SK-MEL-5 (cell line): ENCODE results near the gene LARP6. TPM values are rescaled to one million over a fixed set of nuclear protein-coding genes. Genes with fewer than 3 reads are reported as not detected.
A peak's percentile ranks its signal among the peaks of the same experiment; 100 is the strongest.
"Not testable (repeated sequence)": the region's sequence is repeated elsewhere in the genome, so short reads cannot be mapped to it uniquely, and the experiment has no call there.

Experiments
- DNase-seq: peaks from one replicate; pipeline ENCODE4 v3.0.0-alpha.2; 2016; ENCODE audit warnings: low read depth, low spot score
- in situ Hi-C: cut with HindIII; loops from 2 replicates; pipeline ENCODE4 v1.10.0; 2016; ENCODE audit warnings: low sequenced_read_pairs, high pct_unique_total_duplicates, low pct_unique_long_range_greater_than_20kb
- polyA plus RNA-seq, 2 experiments: library from polyadenylated mRNA; depleted of rRNA; stranded (reverse); fragments of >200 nt; gene quantifications; 2 replicates each; pipeline ENCODE4 v1.2.3, GENCODE V29; 2015
- total RNA-seq: library from RNA; depleted of rRNA; stranded (reverse); fragments of >200 nt; shearing (Covaris generic); gene quantifications from 2 replicates; pipeline ENCODE4 v1.2.3, GENCODE V29; 2014; rRNA removed

Gene LARP6
- 25.4 and 31.2 TPM in 2 replicates for total RNA-seq
- 20.3 and 37.3 TPM in 2 replicates for polyA plus RNA-seq (2015; cell fraction: cytosol; rRNA removed)
- polyA plus RNA-seq (2015; cell fraction: nucleus; rRNA removed) = 15.7 and 20.3 TPM in 2 replicates

GRCh38 chr15:70853973-70854665 is at the start of gene LARP6:
LARP6 (minus strand) TSS chr15:70854157; CDS start chr15:70854088, 69 bp downstream.
- in situ Hi-C loops = no loop called here

GRCh38 chr15:70902107-70902506 is 48.1 kb upstream of the LARP6 start:
- no peak for DNase-seq
- in situ Hi-C loops = no loop called here

More at GRCh38 chr15:70853973-70854665, at the start of gene LARP6:
- DNase-seq = peak; percentile 43

GRCh38 chr15:70892912-70893560 is 39.1 kb upstream of the LARP6 start:
- in situ Hi-C loops = no loop called here
- DNase-seq = peak; percentile 53

- in situ Hi-C loops = no loop called here
- peak; percentile 88 for DNase-seq
Measured at GRCh38 chr15:70892002-70892911, 38.3 kb upstream of the LARP6 start, which contains the start of the genes LRRC49 and THAP10. LRRC49 (plus strand) TSS chr15:70892826; CDS start chr15:70892895, 69 bp downstream. THAP10 (minus strand) TSS chr15:70892433; CDS start chr15:70892272, 161 bp downstream.

- in situ Hi-C loops = no loop called here
- no peak for DNase-seq
Measured at GRCh38 chr15:70882361-70882760, 28.4 kb upstream of the LARP6 start.

- DNase-seq = no peak
- in situ Hi-C loops = no loop called here
Measured at GRCh38 chr15:70880781-70881180, 26.8 kb upstream of the LARP6 start.

GRCh38 chr15:70879401-70879800 is 25.4 kb upstream of the LARP6 start:
- no peak for DNase-seq
- in situ Hi-C loops = no loop called here

- no peak for DNase-seq
- in situ Hi-C loops = no loop called here
Measured at GRCh38 chr15:70876683-70877082, 22.7 kb upstream of the LARP6 start.

- DNase-seq = no peak
- in situ Hi-C loops = no loop called here
Measured at GRCh38 chr15:70876011-70876410, 22.1 kb upstream of the LARP6 start.

GRCh38 chr15:70875001-70875782 is 21.2 kb upstream of the LARP6 start:
- DNase-seq = peak; percentile 64
- in situ Hi-C loops = no loop called here

- DNase-seq = no peak
- in situ Hi-C loops = no loop called here
Measured at GRCh38 chr15:70873232-70874054, 19.5 kb upstream of the LARP6 start.

GRCh38 chr15:70871490-70871889 is 17.5 kb upstream of the LARP6 start:
- DNase-seq, in situ Hi-C loops: not testable (repeated sequence)

GRCh38 chr15:70870051-70870450 is 16.1 kb upstream of the LARP6 start:
- no peak for DNase-seq

GRCh38 chr15:70869346-70869745 is 15.4 kb upstream of the LARP6 start:
- in situ Hi-C loops = no loop called here
- no peak for DNase-seq

More at GRCh38 chr15:70870051-70870450, 16.1 kb upstream of the LARP6 start:
- in situ Hi-C loops = no loop called here

- in situ Hi-C loops = no loop called here
- DNase-seq = no peak
Measured at GRCh38 chr15:70867911-70868467, 14.0 kb upstream of the LARP6 start.
